ENCODE data around the gene STARD7.

DNA sequence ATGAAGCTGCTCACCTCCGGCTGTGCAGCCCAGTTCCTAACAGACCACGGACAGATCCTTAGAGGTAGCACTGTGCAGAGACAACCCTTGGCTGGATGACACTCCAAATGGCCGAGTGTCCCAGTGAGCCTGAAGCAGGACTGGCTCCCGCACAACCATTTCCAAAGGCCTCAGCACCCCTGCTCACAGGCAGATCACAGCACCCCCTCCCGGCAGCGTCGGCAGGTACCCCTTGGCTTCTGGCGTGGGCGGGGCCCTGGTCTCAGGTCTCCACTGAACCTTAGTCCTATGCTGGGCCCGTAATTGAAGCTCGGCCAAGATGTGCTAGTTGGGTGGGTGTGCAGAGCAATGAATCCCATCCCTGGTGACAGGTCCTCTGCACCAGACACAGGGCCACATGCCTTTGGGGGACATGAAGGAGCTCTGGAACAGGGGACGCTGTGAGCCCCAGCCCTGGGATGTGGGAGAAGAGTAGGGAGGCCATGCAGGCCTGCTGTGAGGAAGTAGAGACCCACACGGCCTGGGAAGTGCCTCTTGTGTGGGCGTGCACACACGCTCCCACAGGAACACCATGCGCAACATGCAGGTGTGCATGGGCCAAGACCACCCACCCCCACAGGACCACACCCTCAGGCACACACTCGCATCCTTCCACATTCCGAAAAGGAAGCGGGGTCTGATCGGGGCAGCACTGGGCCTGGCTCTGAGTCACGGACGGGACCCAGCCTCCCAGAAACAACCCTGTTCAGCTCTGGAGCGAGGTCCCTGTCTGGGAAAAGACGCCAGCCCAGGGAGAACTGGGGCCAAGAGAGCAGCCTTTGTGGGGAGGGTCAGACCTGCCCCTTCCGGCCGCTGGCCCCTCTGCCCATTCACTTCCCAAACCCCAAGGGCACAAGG lies 66.2 kb downstream of the STARD7 start:
- TF ChIP-seq, protein P1, sequence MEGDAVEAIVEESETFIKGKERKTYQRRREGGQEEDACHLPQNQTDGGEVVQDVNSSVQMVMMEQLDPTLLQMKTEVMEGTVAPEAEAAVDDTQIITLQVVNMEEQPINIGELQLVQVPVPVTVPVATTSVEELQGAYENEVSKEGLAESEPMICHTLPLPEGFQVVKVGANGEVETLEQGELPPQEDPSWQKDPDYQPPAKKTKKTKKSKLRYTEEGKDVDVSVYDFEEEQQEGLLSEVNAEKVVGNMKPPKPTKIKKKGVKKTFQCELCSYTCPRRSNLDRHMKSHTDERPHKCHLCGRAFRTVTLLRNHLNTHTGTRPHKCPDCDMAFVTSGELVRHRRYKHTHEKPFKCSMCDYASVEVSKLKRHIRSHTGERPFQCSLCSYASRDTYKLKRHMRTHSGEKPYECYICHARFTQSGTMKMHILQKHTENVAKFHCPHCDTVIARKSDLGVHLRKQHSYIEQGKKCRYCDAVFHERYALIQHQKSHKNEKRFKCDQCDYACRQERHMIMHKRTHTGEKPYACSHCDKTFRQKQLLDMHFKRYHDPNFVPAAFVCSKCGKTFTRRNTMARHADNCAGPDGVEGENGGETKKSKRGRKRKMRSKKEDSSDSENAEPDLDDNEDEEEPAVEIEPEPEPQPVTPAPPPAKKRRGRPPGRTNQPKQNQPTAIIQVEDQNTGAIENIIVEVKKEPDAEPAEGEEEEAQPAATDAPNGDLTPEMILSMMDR (optimal IDR thresholded peaks at IDR 0.05 in 1 of 3, IDR thresholded peaks at IDR 0.05 in 1 of 3, conservative IDR thresholded peaks at IDR 0.05 in 1 of 3; ENCODE audit: extremely low read depth in 1 of 3, insufficient read depth in 2 of 3, low read length in 3 of 3) = no peak
- no peak for TF ChIP-seq EZH2 (IDR thresholded peaks at IDR 0.05; ENCODE audit: low read length)
